GM18519 (cell line): ENCODE measurements around the gene ACOT13.
"Not testable (repeated sequence)": the region's sequence is repeated elsewhere in the genome, so short reads cannot be mapped to it uniquely, and the experiment has no call there.

Experiments used
- ATAC-seq: cut with Tn5 transposase; IDR thresholded peaks from one replicate; pipeline ENCODE4 v1.9.1; 2021; ENCODE audit warnings: mild to moderate bottlenecking, moderate library complexity; ENCODE audit not compliant: unreplicated experiment, low FRiP score

Gene ACOT13

GRCh38 chr6:24691550-24691949 lies 24.7 kb downstream of the ACOT13 start:
- ATAC-seq: no peak

- no peak for ATAC-seq
Observed at GRCh38 chr6:24692003-24692402, 25.1 kb downstream of the ACOT13 start.

- ATAC-seq: no peak
Observed at GRCh38 chr6:24692415-24692814, 25.5 kb downstream of the ACOT13 start.

- ATAC-seq: no peak
Observed at GRCh38 chr6:24692848-24693592, 26.1 kb downstream of the ACOT13 start.

GRCh38 chr6:24694198-24694597 lies 27.3 kb downstream of the ACOT13 start:
- no peak for ATAC-seq

- peak; percentile 50 for ATAC-seq
Observed at GRCh38 chr6:24695635-24696034, 28.8 kb downstream of the ACOT13 start.

- ATAC-seq: no peak
Observed at GRCh38 chr6:24696097-24696496, 29.2 kb downstream of the ACOT13 start.

- no peak for ATAC-seq
Observed at GRCh38 chr6:24699521-24700359, 32.9 kb downstream of the ACOT13 start.

GRCh38 chr6:24702720-24703282 lies 35.9 kb downstream of the ACOT13 start:
- ATAC-seq: no peak

- no peak for ATAC-seq
Observed at GRCh38 chr6:24704468-24704867, 37.6 kb downstream of the ACOT13 start.

GRCh38 chr6:24708612-24709011 lies 41.7 kb downstream of the ACOT13 start:
- no peak for ATAC-seq

GRCh38 chr6:24709014-24709711 lies 42.3 kb downstream of the ACOT13 start:
- ATAC-seq: no peak

GRCh38 chr6:24710519-24711303 lies 43.8 kb downstream of the ACOT13 start:
- ATAC-seq: no peak

- ATAC-seq: not testable (repeated sequence)
Observed at GRCh38 chr6:24716602-24717148, 49.8 kb downstream of the ACOT13 start.

- ATAC-seq: no peak
Observed at GRCh38 chr6:24718449-24719124, 51.7 kb downstream of the ACOT13 start.

GRCh38 chr6:24719125-24719971 lies 52.5 kb downstream of the ACOT13 start, which contains the start of gene C6orf62:
TSS of gene C6orf62 (minus strand) at chr6:24719154. CDS start at chr6:24718668, 486 bp downstream.
- ATAC-seq: no peak

GRCh38 chr6:24720131-24720603 lies 53.3 kb downstream of the ACOT13 start:
- no peak for ATAC-seq
